Activated T-helper 17 cell treated with anti-CD3 and anti-CD28 coated beads, Interleukin-2, amount 50 U/mL, for 72 hours (primary cell): ENCODE data around the gene NUP35. TPM values are rescaled to one million over a fixed set of nuclear protein-coding genes. Genes with fewer than 3 reads are reported as not detected.

Experiments
- total RNA-seq, 2 donors: library from RNA; stranded (reverse); gene quantifications; one replicate each; pipeline ENCODE4 v1.2.3, GENCODE V29; 2022

The NUP35 gene
- total RNA-seq, 2 donors from 2014 or later: 30.6 to 33.2 TPM

Other genes with a start within 250 kb of the NUP35 start
- 1 to 10 TPM; 7.6 to 8.4 TPM for gene NCKAP1, start 86.0 kb upstream of the NUP35 start, total RNA-seq
- gene DUSP19, start 45.7 kb upstream of the NUP35 start, total RNA-seq: 1 to 10 TPM; 1.6 to 2.1 TPM